ENCODE data around the gene CREB3L2.

DNA sequence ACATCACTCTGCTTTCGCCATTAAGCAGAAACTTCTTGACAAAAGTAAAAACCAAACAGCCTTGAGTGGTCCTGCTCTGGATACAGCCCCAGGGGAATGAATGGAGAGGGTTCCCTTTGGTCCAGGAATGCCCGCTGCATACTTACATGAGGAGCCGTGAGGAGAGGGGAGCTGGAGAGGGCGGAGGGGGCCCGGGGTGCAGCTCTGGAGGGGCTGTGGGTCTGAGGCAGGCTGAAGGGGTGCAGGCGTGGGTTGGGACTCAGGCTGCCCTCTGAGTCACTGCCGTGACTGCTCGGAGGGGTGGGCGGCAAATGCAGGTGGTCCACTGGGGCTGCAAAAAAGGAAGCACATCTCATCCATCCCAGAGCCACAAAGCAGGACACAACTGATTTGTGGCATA is 93.8 kb downstream of the CREB3L2 start:
- TF ChIP-seq POLR2A (IDR thresholded peaks at IDR 0.05): no peak
- TF ChIP-seq POLR2AphosphoS5 (IDR thresholded peaks at IDR 0.05): no peak
- TF ChIP-seq CTCF (IDR thresholded peaks at IDR 0.05): no peak
